NB4 (cell line): ENCODE measurements around the gene SLC24A4.

ENCODE experiments used
- DNase-seq: peaks from one replicate; pipeline ENCODE4 v3.0.0; 2010; ENCODE audit warnings: low read depth
- H3K4me3 ChIP-seq: one replicate; pipeline ENCODE4 v1.5.1; 2011; ENCODE audit warnings: mild to moderate bottlenecking, low read depth, low read length, moderate library complexity
- MYC ChIP-seq: IDR thresholded peaks from 2 replicates; pipeline ENCODE4 v1.6.1; 2011; ENCODE audit warnings: low read depth, low read length
- POLR2A ChIP-seq: IDR thresholded peaks from 2 replicates; pipeline ENCODE4 v1.6.1; 2011; ENCODE audit warnings: mild to moderate bottlenecking; ENCODE audit not compliant: insufficient read length; ENCODE audit errors: extremely low read depth
- TF ChIP-seq, protein P1 (sequence below): IDR thresholded peaks from one replicate; pipeline ENCODE4 v1.5.1; 2012; ENCODE audit warnings: low read depth, low read length
- TF ChIP-seq, protein P2 (sequence below): IDR thresholded peaks from 2 replicates; pipeline ENCODE4 v1.6.1; 2011; ENCODE audit warnings: low read depth, low read length

Gene SLC24A4

DNA sequence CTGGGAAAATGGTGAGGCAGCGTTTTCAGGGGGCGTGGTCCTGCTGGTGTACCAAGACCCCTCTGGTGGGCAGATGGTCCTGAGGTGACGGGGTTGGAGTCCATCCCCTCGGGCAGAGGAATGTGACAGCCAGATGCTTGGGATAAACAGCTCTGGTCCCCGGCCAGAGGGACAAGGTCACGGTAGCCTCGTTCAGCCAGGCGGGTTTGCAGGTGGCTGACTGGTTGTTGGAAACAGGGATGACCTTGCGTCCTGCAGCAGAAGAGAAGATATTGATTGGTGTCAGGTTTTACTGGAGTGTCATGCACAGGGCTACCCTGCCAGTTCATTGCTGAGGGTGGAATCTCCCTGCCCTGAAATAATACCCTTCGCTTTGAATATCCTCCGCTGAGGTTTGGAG, 43.3 kb downstream of the SLC24A4 start:
- no peak overlapping the region for H3K4me3 ChIP-seq
- TF ChIP-seq, protein P1, sequence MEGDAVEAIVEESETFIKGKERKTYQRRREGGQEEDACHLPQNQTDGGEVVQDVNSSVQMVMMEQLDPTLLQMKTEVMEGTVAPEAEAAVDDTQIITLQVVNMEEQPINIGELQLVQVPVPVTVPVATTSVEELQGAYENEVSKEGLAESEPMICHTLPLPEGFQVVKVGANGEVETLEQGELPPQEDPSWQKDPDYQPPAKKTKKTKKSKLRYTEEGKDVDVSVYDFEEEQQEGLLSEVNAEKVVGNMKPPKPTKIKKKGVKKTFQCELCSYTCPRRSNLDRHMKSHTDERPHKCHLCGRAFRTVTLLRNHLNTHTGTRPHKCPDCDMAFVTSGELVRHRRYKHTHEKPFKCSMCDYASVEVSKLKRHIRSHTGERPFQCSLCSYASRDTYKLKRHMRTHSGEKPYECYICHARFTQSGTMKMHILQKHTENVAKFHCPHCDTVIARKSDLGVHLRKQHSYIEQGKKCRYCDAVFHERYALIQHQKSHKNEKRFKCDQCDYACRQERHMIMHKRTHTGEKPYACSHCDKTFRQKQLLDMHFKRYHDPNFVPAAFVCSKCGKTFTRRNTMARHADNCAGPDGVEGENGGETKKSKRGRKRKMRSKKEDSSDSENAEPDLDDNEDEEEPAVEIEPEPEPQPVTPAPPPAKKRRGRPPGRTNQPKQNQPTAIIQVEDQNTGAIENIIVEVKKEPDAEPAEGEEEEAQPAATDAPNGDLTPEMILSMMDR: no peak
- TF ChIP-seq, protein P2, sequence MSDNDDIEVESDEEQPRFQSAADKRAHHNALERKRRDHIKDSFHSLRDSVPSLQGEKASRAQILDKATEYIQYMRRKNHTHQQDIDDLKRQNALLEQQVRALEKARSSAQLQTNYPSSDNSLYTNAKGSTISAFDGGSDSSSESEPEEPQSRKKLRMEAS: no peak
- no peak for TF ChIP-seq MYC
- no peak for TF ChIP-seq POLR2A
- DNase-seq: no peak

DNA sequence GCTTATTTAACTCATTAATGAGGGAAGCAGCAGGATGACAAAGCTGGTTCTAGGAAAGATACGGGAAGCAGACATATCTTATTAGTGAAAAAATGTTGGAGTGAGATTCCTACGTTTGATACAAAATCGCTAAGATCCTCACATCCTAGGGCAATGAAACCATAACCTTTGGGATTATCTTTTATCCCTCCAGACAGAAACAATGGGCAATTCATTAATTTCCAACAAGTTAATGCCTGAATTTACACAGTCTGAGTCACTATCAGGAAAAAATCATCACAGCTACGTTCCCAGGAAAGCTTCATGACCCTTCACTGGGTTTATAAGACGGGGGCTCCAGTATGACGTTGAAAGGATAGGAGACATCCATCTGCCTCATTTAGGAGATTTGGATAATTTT, 45.0 kb downstream of the SLC24A4 start:
- no peak for DNase-seq
- H3K4me3 ChIP-seq: no peak overlapping the region
- no peak for TF ChIP-seq MYC
- TF ChIP-seq, protein P1: no peak
- no peak for TF ChIP-seq POLR2A
- TF ChIP-seq, protein P2: no peak

DNA sequence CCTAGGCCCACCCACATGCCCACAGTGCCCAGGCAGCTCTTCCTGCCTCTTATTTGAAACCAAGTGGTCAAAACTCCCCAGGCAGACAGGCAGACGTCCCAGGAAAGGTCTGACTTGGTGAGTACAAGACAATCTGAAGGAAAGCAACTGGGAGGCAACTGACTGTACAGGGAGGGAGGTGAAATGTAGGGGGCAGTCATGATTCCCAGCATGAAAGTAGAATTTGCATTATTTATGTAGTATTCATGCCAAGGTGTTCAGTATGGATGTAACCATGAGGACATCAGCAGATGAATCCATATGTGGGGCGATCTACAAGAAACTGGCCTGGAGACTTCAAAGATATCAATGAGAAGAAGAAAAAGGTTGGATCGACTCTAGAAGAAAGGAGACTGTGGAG, 46.1 kb downstream of the SLC24A4 start:
- H3K4me3 ChIP-seq: no peak overlapping the region
- TF ChIP-seq MYC (no peak), POLR2A (no peak)
- TF ChIP-seq, protein P1: no peak
- TF ChIP-seq, protein P2: no peak
- DNase-seq: no peak

DNA sequence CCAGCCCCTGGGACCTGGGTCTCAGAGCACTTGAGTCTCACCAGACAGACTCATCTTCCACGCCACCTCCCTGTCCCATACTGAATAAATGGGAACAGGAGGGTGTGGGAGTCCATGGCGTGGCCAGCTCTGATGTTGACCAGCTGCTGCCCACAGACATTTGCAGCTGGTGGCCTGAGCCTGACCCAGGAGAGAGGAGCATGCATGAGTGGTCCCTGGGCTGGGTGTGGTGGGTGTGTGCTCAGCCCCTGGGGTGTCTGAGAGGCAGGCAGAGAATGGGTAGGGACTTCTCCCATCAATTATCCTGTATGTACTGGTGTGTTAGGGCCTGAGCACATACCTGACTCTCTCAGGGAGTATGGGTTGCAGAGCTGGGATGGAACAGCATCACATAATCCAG, 49.3 kb downstream of the SLC24A4 start:
- TF ChIP-seq POLR2A (no peak), MYC (no peak)
- TF ChIP-seq, protein P1: no peak
- TF ChIP-seq, protein P2: no peak
- DNase-seq: no peak
- no peak overlapping the region for H3K4me3 ChIP-seq

DNA sequence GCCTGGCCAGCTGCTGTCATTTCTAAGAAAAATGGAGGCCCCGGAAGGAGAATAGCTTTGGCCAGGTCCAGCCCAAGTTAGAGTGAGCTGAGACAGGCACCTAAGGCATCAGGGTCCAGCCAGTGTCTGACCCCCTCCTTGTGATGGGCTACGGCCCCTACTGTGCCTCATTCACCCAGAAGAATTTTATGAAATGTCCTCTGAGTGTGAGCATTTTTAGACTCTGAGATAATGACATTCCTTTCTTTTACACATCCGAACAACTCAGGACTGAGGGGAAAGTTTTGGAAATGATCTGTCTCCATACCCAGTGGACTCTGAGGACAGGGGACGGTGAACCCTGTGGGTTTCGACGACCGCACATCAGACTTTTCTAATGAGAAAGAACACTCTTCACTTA, 50.4 kb downstream of the SLC24A4 start:
- no peak overlapping the region for H3K4me3 ChIP-seq
- TF ChIP-seq MYC: no peak
- TF ChIP-seq, protein P1: no peak
- TF ChIP-seq, protein P2: no peak
- no peak for TF ChIP-seq POLR2A
- DNase-seq: no peak

DNA sequence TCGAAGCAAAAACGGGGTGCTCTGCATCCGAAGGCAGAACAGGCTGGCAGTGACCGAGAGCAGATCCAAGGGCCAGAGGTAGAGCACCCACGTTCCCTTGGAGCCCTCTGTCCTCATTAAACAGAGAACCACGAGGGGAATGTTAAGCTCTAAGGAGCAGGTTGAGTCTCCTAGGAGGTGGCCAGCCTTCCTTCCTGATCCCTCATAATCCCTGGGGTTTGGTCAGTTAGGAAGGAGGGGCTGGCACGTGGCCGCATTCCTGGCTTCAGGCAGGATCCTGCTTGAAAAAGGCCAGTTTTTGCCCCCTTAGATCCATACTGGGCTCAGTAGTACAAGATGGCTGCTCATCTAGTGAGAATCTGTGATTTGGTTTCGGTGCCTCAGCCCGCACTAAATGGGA, 57.2 kb downstream of the SLC24A4 start:
- no peak overlapping the region for H3K4me3 ChIP-seq
- DNase-seq: no peak
- TF ChIP-seq, protein P2: no peak
- TF ChIP-seq POLR2A (no peak), MYC (no peak)
- TF ChIP-seq, protein P1: no peak
